NT2/D1 (cell line): Measurements from ENCODE around the gene KIAA1210.

Source experiments
- SUZ12 ChIP-seq: IDR thresholded peaks from 2 replicates; pipeline ENCODE4 v1.6.1; 2011; ENCODE audit not compliant: insufficient read length, insufficient read depth; ENCODE audit errors: extremely low read depth
- YY1 ChIP-seq: IDR thresholded peaks from 2 replicates; pipeline ENCODE4 v1.6.1; 2011; ENCODE audit not compliant: insufficient read length, insufficient read depth
- ZNF274 ChIP-seq: IDR thresholded peaks from 2 replicates; pipeline ENCODE4 v1.6.1; 2011; ENCODE audit warnings: mild to moderate bottlenecking, low read depth, low read length

DNA sequence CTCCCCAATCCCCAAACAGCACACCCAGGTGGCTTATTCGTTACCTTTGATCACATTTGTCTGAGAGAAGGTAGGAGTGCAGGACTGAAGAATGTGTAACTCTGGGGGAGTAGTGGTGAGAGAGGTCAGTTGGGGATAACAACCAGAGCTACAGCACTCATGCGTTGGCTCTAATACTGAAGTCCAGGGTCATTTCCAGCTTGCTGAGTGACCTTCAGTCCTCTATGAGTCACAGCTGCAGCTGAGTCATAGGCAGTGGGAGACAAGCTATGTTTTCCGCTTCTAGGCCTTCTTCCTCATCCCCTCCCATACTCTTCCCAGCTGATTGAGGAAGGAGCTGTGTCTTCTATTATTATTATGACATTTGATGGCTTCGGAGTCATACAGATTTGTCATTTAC is 86.4 kb downstream of the KIAA1210 start:
- no peak for TF ChIP-seq YY1
- no peak for TF ChIP-seq SUZ12
- TF ChIP-seq ZNF274: no peak
